ENCODE results near the gene MRC1. TPM values are rescaled to one million over a fixed set of nuclear protein-coding genes. Genes with fewer than 3 reads are reported as not detected.

MRC1 gene
- total and polyA plus RNA-seq, 2 experiments from 2014 or later: not detected

DNA sequence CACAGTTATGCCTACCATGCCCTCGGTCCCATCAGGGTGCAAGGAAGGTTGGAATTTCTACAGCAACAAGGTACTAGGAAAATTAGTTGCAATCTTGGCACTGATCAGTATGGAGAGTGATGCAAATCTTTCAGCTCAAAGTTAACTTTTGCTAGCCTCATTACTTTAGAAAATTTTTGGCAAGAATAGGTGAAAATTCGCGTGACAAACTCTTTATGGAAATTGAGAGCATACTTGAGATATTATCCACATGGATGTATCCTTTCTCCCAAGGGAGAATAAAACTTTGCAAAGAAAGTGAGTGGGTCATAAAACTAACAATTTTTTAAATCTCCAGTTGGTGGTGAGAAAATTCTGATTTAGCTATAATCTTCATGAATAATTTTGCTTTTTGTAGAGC, 71.5 kb downstream of the MRC1 start:
- Histone ChIP-seq H3K27me3 (ENCODE audit: insufficient read depth) (no peaks in the 10 kb centered on the region), H3F3A (replicated peaks; ENCODE audit: low read depth) (no peaks in the 10 kb centered on the region), H3K79me2 (replicated peaks; ENCODE audit: insufficient read depth) (no peaks in the 10 kb centered on the region), H3K9me2 (ENCODE audit: insufficient read depth) (peaks cover 3% of the 10 kb centered on the region; the same call in 1 of the 2 replicates), H3K27ac (ENCODE audit: low read depth) (no peak overlapping the region), H3K36me3 (ENCODE audit: insufficient read depth) (no peaks in the 10 kb centered on the region), H3K4me1 (ENCODE audit: insufficient read depth) (no peaks in the 10 kb centered on the region), H3K4me2 (no peak overlapping the region), H2AFZ (no peak overlapping the region), H3K4me3 (no peak overlapping the region), H4K20me1 (replicated peaks; ENCODE audit: insufficient read depth) (no peaks in the 10 kb centered on the region)
- no peak for ATAC-seq
- no peak for TF ChIP-seq ZNF331 (CRISPR knock-in tag; IDR thresholded peaks at IDR 0.05; ENCODE audit: low read depth)
- TF ChIP-seq, protein P1, sequence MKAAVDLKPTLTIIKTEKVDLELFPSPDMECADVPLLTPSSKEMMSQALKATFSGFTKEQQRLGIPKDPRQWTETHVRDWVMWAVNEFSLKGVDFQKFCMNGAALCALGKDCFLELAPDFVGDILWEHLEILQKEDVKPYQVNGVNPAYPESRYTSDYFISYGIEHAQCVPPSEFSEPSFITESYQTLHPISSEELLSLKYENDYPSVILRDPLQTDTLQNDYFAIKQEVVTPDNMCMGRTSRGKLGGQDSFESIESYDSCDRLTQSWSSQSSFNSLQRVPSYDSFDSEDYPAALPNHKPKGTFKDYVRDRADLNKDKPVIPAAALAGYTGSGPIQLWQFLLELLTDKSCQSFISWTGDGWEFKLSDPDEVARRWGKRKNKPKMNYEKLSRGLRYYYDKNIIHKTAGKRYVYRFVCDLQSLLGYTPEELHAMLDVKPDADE (IDR thresholded peaks at IDR 0.05): no peak
- TF ChIP-seq JUNB (IDR thresholded peaks at IDR 0.05; ENCODE audit: unreplicated experiment): no peak
- TF ChIP-seq ZNF114 (CRISPR knock-in tag; IDR thresholded peaks at IDR 0.05): no peak
- DNase-seq (ENCODE audit: low spot score): no peak
- no peaks in the 10 kb centered on the region; the same call in 2 of the 3 replicates for H3K9me3 Mint-ChIP-seq
- H3K36me3 Mint-ChIP-seq (ENCODE audit: low read depth): no peaks in the 10 kb centered on the region; the same call in 2 of the 3 replicates
- no peak overlapping the region for H3K4me3 Mint-ChIP-seq
- peaks cover 2% of the 10 kb centered on the region for H3K27me3 Mint-ChIP-seq (ENCODE audit: insufficient read depth, low read depth, poor library complexity)
- H3K27ac Mint-ChIP-seq: no peak overlapping the region
- no peaks in the 10 kb centered on the region for H3K4me1 Mint-ChIP-seq

DNA sequence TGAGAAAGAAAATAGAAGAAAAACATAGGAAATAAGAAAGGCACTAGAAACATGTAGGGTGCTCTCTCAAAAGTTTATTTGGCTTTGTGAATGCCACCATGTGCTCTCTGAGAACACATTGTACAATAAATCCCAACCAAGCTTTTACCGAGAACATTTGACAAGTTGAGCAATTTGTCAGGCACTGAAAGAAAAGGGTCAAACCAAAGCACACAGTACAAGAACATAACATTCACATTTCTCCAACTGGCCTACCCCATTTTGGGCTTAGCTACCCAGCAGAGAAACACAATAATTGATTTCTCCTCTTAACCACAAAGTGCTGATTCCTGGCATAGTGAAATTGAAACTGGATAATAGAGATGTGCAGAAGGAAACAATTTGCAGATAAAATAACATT, 73.4 kb downstream of the MRC1 start:
- ATAC-seq (no peak), DNase-seq (ENCODE audit: low spot score) (no peak)
- Histone ChIP-seq H3K4me3 (no peak overlapping the region), H3K4me1 (ENCODE audit: insufficient read depth) (no peaks in the 10 kb centered on the region), H4K20me1 (replicated peaks; ENCODE audit: insufficient read depth) (no peaks in the 10 kb centered on the region), H3K27me3 (ENCODE audit: insufficient read depth) (no peaks in the 10 kb centered on the region), H2AFZ (no peak overlapping the region), H3K4me2 (no peak overlapping the region), H3K36me3 (ENCODE audit: insufficient read depth) (no peaks in the 10 kb centered on the region), H3K79me2 (replicated peaks; ENCODE audit: insufficient read depth) (no peaks in the 10 kb centered on the region), H3K27ac (ENCODE audit: low read depth) (no peak overlapping the region), H3F3A (replicated peaks; ENCODE audit: low read depth) (no peaks in the 10 kb centered on the region), H3K9me2 (ENCODE audit: insufficient read depth) (peaks cover 3% of the 10 kb centered on the region; the same call in 1 of the 2 replicates)
- Mint-ChIP-seq H3K9me3 (no peaks in the 10 kb centered on the region; the same call in 2 of the 3 replicates), H3K36me3 (ENCODE audit: low read depth) (no peaks in the 10 kb centered on the region; the same call in 2 of the 3 replicates), H3K27ac (no peak overlapping the region), H3K4me3 (no peak overlapping the region), H3K27me3 (ENCODE audit: insufficient read depth, low read depth, poor library complexity) (peaks cover 2% of the 10 kb centered on the region), H3K4me1 (no peaks in the 10 kb centered on the region)
- TF ChIP-seq STAT1 (IDR thresholded peaks at IDR 0.05; ENCODE audit: unreplicated experiment) (no peak), JUNB (IDR thresholded peaks at IDR 0.05; ENCODE audit: unreplicated experiment) (no peak), CREB1 (CRISPR knock-in tag; IDR thresholded peaks at IDR 0.05; ENCODE audit: low read depth) (no peak), ZNF331 (CRISPR knock-in tag; IDR thresholded peaks at IDR 0.05; ENCODE audit: low read depth) (no peak), EZH2phosphoT487 (IDR thresholded peaks at IDR 0.05; ENCODE audit: unreplicated experiment) (no peak), NANOG (IDR thresholded peaks at IDR 0.05; ENCODE audit: borderline replicate concordance) (no peak), EZH2 (IDR thresholded peaks at IDR 0.05; ENCODE audit: low read depth, unreplicated experiment) (no peak), ZNF114 (CRISPR knock-in tag; IDR thresholded peaks at IDR 0.05) (no peak)
- TF ChIP-seq, protein P2, sequence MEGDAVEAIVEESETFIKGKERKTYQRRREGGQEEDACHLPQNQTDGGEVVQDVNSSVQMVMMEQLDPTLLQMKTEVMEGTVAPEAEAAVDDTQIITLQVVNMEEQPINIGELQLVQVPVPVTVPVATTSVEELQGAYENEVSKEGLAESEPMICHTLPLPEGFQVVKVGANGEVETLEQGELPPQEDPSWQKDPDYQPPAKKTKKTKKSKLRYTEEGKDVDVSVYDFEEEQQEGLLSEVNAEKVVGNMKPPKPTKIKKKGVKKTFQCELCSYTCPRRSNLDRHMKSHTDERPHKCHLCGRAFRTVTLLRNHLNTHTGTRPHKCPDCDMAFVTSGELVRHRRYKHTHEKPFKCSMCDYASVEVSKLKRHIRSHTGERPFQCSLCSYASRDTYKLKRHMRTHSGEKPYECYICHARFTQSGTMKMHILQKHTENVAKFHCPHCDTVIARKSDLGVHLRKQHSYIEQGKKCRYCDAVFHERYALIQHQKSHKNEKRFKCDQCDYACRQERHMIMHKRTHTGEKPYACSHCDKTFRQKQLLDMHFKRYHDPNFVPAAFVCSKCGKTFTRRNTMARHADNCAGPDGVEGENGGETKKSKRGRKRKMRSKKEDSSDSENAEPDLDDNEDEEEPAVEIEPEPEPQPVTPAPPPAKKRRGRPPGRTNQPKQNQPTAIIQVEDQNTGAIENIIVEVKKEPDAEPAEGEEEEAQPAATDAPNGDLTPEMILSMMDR (conservative IDR thresholded peaks at IDR 0.05; ENCODE audit: low read depth in 2 of 2): no peak
- TF ChIP-seq, protein P3, sequence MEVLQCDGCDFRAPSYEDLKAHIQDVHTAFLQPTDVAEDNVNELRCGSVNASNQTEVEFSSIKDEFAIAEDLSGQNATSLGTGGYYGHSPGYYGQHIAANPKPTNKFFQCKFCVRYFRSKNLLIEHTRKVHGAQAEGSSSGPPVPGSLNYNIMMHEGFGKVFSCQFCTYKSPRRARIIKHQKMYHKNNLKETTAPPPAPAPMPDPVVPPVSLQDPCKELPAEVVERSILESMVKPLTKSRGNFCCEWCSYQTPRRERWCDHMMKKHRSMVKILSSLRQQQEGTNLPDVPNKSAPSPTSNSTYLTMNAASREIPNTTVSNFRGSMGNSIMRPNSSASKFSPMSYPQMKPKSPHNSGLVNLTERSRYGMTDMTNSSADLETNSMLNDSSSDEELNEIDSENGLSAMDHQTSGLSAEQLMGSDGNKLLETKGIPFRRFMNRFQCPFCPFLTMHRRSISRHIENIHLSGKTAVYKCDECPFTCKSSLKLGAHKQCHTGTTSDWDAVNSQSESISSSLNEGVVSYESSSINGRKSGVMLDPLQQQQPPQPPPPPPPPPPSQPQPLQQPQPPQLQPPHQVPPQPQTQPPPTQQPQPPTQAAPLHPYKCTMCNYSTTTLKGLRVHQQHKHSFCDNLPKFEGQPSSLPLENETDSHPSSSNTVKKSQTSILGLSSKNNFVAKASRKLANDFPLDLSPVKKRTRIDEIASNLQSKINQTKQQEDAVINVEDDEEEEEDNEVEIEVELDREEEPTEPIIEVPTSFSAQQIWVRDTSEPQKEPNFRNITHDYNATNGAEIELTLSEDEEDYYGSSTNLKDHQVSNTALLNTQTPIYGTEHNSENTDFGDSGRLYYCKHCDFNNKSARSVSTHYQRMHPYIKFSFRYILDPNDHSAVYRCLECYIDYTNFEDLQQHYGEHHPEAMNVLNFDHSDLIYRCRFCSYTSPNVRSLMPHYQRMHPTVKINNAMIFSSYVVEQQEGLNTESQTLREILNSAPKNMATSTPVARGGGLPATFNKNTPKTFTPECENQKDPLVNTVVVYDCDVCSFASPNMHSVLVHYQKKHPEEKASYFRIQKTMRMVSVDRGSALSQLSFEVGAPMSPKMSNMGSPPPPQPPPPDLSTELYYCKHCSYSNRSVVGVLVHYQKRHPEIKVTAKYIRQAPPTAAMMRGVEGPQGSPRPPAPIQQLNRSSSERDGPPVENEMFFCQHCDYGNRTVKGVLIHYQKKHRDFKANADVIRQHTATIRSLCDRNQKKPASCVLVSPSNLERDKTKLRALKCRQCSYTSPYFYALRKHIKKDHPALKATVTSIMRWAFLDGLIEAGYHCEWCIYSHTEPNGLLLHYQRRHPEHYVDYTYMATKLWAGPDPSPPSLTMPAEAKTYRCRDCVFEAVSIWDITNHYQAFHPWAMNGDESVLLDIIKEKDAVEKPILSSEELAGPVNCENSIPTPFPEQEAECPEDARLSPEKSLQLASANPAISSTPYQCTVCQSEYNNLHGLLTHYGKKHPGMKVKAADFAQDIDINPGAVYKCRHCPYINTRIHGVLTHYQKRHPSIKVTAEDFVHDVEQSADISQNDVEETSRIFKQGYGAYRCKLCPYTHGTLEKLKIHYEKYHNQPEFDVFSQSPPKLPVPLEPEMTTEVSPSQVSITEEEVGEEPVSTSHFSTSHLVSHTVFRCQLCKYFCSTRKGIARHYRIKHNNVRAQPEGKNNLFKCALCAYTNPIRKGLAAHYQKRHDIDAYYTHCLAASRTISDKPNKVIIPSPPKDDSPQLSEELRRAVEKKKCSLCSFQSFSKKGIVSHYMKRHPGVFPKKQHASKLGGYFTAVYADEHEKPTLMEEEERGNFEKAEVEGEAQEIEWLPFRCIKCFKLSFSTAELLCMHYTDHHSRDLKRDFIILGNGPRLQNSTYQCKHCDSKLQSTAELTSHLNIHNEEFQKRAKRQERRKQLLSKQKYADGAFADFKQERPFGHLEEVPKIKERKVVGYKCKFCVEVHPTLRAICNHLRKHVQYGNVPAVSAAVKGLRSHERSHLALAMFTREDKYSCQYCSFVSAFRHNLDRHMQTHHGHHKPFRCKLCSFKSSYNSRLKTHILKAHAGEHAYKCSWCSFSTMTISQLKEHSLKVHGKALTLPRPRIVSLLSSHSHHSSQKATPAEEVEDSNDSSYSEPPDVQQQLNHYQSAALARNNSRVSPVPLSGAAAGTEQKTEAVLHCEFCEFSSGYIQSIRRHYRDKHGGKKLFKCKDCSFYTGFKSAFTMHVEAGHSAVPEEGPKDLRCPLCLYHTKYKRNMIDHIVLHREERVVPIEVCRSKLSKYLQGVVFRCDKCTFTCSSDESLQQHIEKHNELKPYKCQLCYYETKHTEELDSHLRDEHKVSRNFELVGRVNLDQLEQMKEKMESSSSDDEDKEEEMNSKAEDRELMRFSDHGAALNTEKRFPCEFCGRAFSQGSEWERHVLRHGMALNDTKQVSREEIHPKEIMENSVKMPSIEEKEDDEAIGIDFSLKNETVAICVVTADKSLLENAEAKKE (CRISPR knock-in tag; IDR thresholded peaks at IDR 0.05): no peak

All from GM23338 (cell line).